A673 (cell line): Measurements from ENCODE around the gene DMGDH. TPM values are rescaled to one million over a fixed set of nuclear protein-coding genes. Genes with fewer than 3 reads are reported as not detected.
A peak's percentile ranks its signal among the peaks of the same experiment; 100 is the strongest.

Experiments used
- BruUV-seq: library from RNA; stranded (reverse); fragments of 400-500 nt; replicated peaks from 2 replicates; lab custom pipeline; 2021; lab: Mats Ljungman, UMichigan
- CTCF ChIA-PET: fragments of 300-600 bp; sonication (Branson Sonifier 250); formaldehyde crosslinking; loops from one replicate; lab custom pipeline; 2022; ENCODE audit warnings: antibody characterized with exemption; lab: Charles Lee
- POLR2A ChIA-PET: fragments of 300-600 bp; sonication (Branson Sonifier 250); formaldehyde crosslinking; loops from one replicate; lab custom pipeline; 2022; ENCODE audit warnings: antibody characterized with exemption; ENCODE audit not compliant: low non-redundant PET; lab: Charles Lee
- DNase-seq: peaks from one replicate; pipeline ENCODE4 v3.0.0-alpha.2; 2015; ENCODE audit warnings: low spot score
- H3K27ac ChIP-seq: fragments of 200-600 bp; sonication (generic); 2 replicates; pipeline ENCODE4 v1.5.1; 2016; ENCODE audit warnings: mixed run types, low read depth, mild to moderate bottlenecking, mixed read lengths, antibody characterized with exemption, low read length; ENCODE audit not compliant: poor library complexity, severe bottlenecking
- H3K27me3 ChIP-seq: fragments of 200-600 bp; sonication (generic); replicated peaks from 2 replicates; pipeline ENCODE4 v1.6.1; 2017; ENCODE audit warnings: mixed run types, low read depth, mild to moderate bottlenecking, mixed read lengths, antibody characterized with exemption, low read length; ENCODE audit not compliant: insufficient read depth, poor library complexity
- H3K36me3 ChIP-seq: fragments of 200-600 bp; sonication (generic); 2 replicates; pipeline ENCODE4 v1.6.1; 2016; ENCODE audit warnings: mixed run types, mild to moderate bottlenecking, mixed read lengths, antibody characterized with exemption, low read length; ENCODE audit not compliant: insufficient read depth, poor library complexity, severe bottlenecking
- H3K4me1 ChIP-seq: fragments of 200-600 bp; sonication (generic); 2 replicates; pipeline ENCODE4 v1.6.1; 2017; ENCODE audit warnings: mixed run types, mild to moderate bottlenecking, mixed read lengths, antibody characterized with exemption, low read length; ENCODE audit not compliant: insufficient read depth, poor library complexity, severe bottlenecking
- H3K4me3 ChIP-seq: fragments of 200-600 bp; sonication (generic); 2 replicates; pipeline ENCODE4 v1.5.1; 2016; ENCODE audit warnings: low read depth, mixed run types, mild to moderate bottlenecking, mixed read lengths, low read length; ENCODE audit not compliant: poor library complexity, severe bottlenecking
- H3K9me3 ChIP-seq: fragments of 200-600 bp; sonication (generic); 2 replicates; pipeline ENCODE4 v1.6.1; 2016; ENCODE audit warnings: mixed run types, low read depth, mild to moderate bottlenecking, mixed read lengths, antibody characterized with exemption, low read length; ENCODE audit not compliant: poor library complexity, severe bottlenecking
- CTCF ChIP-seq: fragments of 300-800, 200-600 bp; sonication (generic); conservative IDR thresholded peaks from 2 replicates; pipeline ENCODE4 v1.5.1; 2017; ENCODE audit warnings: low read depth, mild to moderate bottlenecking, antibody characterized with exemption, low read length, moderate library complexity, mixed read lengths
- EZH2 ChIP-seq: fragments of 200-600 bp; sonication (generic); IDR thresholded peaks from 2 replicates; pipeline ENCODE4 v1.6.1; 2017; ENCODE audit warnings: borderline replicate concordance, low read depth, mild to moderate bottlenecking, mixed read lengths, antibody characterized with exemption, low read length; ENCODE audit not compliant: poor library complexity, severe bottlenecking
- intact Hi-C: fragments of 100-400 bp; cut with micrococcal nuclease; formaldehyde crosslinking; loops from one replicate; pipeline ENCODE4 v1.10.0; 2022; ENCODE audit not compliant: unreplicated experiment
- total RNA-seq: library from RNA; stranded (reverse); gene quantifications from 2 replicates; pipeline ENCODE4 v1.2.3, GENCODE V29; 2021

Gene DMGDH
- total RNA-seq, 1 experiment from 2014 or later, result 0.15 TPM

- Histone ChIP-seq H3K4me1 (peaks cover 5% of the 10 kb centered on the region), H3K27ac (no peak overlapping the region), H3K9me3 (no peaks in the 10 kb centered on the region), H3K36me3 (no peaks in the 10 kb centered on the region), H3K4me3 (no peak overlapping the region), H3K27me3 (no peaks in the 10 kb centered on the region)
- ChIA-PET CTCF (interaction anchor here (0.6 kb wide), 1 partner anchor 72 kb away, joined by 3 read pairs; no protein-coding TSS in a partner anchor), POLR2A (no interaction called here)
- peak; percentile 18 for DNase-seq
- BruUV-seq, result no TSS peak
- intact Hi-C loops, result no loop called here
- TF ChIP-seq EZH2, result no peak
- no peak for TF ChIP-seq CTCF
Observed at GRCh38 chr5:79074641-79075040, 5.2 kb upstream of the DMGDH start.

- H3K27me3 ChIP-seq, result no peaks in the 10 kb centered on the region
- H3K4me1 ChIP-seq, result peaks cover 5% of the 10 kb centered on the region
- no TSS peak for BruUV-seq
- POLR2A ChIA-PET, result no interaction called here
- peak; percentile 10 for DNase-seq
- H3K36me3 ChIP-seq, result no peaks in the 10 kb centered on the region
- H3K27ac ChIP-seq, result no peak overlapping the region
- intact Hi-C loops, result no loop called here
- H3K4me3 ChIP-seq, result no peak overlapping the region
- H3K9me3 ChIP-seq, result no peaks in the 10 kb centered on the region
- CTCF ChIA-PET, result no interaction called here
- TF ChIP-seq CTCF (no peak), EZH2 (no peak)
Observed at GRCh38 chr5:79070350-79070667, 835 bp upstream of the DMGDH start.

GRCh38 chr5:79062436-79062835 is 7.0 kb downstream of the DMGDH start:
- no peaks in the 10 kb centered on the region for H3K27me3 ChIP-seq
- no peaks in the 10 kb centered on the region for H3K4me1 ChIP-seq
- no TSS peak for BruUV-seq
- POLR2A ChIA-PET, result no interaction called here
- CTCF ChIA-PET, result no interaction called here
- DNase-seq, result no peak
- H3K36me3 ChIP-seq, result no peaks in the 10 kb centered on the region
- no peak for TF ChIP-seq EZH2
- no peak for TF ChIP-seq CTCF
- no peak overlapping the region for H3K4me3 ChIP-seq
- H3K9me3 ChIP-seq, result no peaks in the 10 kb centered on the region
- no peak overlapping the region for H3K27ac ChIP-seq
- intact Hi-C loops, result no loop called here
